ENCODE measurements around the gene PDE4D.
A peak's percentile ranks its signal among the peaks of the same experiment; 100 is the strongest.
"Not testable (repeated sequence)": the region's sequence is repeated elsewhere in the genome, so short reads cannot be mapped to it uniquely, and the experiment has no call there.

The PDE4D gene

GRCh38 chr5:59683311-59683710, 210.2 kb downstream of the PDE4D start:
- no peak overlapping the region for H3K27ac Mint-ChIP-seq
- H3K36me3 Mint-ChIP-seq (ENCODE audit: low read depth), result no peaks in the 10 kb centered on the region
- H3K4me3 Mint-ChIP-seq, result no peak overlapping the region
- H3K9me3 Mint-ChIP-seq, result no peaks in the 10 kb centered on the region
- H3K27me3 Mint-ChIP-seq (ENCODE audit: low read depth), result peaks cover 20% of the 10 kb centered on the region
- H3K4me1 Mint-ChIP-seq (ENCODE audit: low read depth), result no peaks in the 10 kb centered on the region

GRCh38 chr5:59682542-59682941, 211.0 kb downstream of the PDE4D start:
- Mint-ChIP-seq H3K9me3 (no peaks in the 10 kb centered on the region), H3K4me1 (ENCODE audit: low read depth) (no peaks in the 10 kb centered on the region), H3K4me3 (no peak overlapping the region), H3K27me3 (ENCODE audit: low read depth) (peaks cover 22% of the 10 kb centered on the region), H3K36me3 (ENCODE audit: low read depth) (no peaks in the 10 kb centered on the region), H3K27ac (no peak overlapping the region)

- no peak overlapping the region for H3K4me3 Mint-ChIP-seq
- no peaks in the 10 kb centered on the region for H3K36me3 Mint-ChIP-seq (ENCODE audit: low read depth)
- H3K4me1 Mint-ChIP-seq (ENCODE audit: low read depth), result no peaks in the 10 kb centered on the region
- H3K27me3 Mint-ChIP-seq (ENCODE audit: low read depth), result peaks cover 27% of the 10 kb centered on the region
- no peaks in the 10 kb centered on the region for H3K9me3 Mint-ChIP-seq
- H3K27ac Mint-ChIP-seq, result no peak overlapping the region
These were observed 214.6 kb downstream of the PDE4D start for GRCh38 chr5:59678943-59679342.

GRCh38 chr5:59674763-59675162, 218.8 kb downstream of the PDE4D start:
- Mint-ChIP-seq H3K4me3 (no peak overlapping the region), H3K36me3 (ENCODE audit: low read depth) (no peaks in the 10 kb centered on the region), H3K27me3 (ENCODE audit: low read depth) (peaks cover 26% of the 10 kb centered on the region), H3K27ac (no peak overlapping the region), H3K4me1 (ENCODE audit: low read depth) (peaks cover 2% of the 10 kb centered on the region), H3K9me3 (no peaks in the 10 kb centered on the region)

GRCh38 chr5:59673438-59674058, 220.0 kb downstream of the PDE4D start:
- Mint-ChIP-seq H3K27me3 (ENCODE audit: low read depth) (peaks cover 18% of the 10 kb centered on the region), H3K27ac (no peak overlapping the region), H3K9me3 (no peaks in the 10 kb centered on the region), H3K36me3 (ENCODE audit: low read depth) (no peaks in the 10 kb centered on the region), H3K4me3 (no peak overlapping the region), H3K4me1 (ENCODE audit: low read depth) (peaks cover 2% of the 10 kb centered on the region)

- no peaks in the 10 kb centered on the region for H3K9me3 Mint-ChIP-seq
- no peak overlapping the region for H3K4me3 Mint-ChIP-seq
- peaks cover 5% of the 10 kb centered on the region for H3K27me3 Mint-ChIP-seq (ENCODE audit: low read depth)
- H3K4me1 Mint-ChIP-seq (ENCODE audit: low read depth), result peaks cover 9% of the 10 kb centered on the region
- H3K27ac Mint-ChIP-seq, result no peak overlapping the region
- no peaks in the 10 kb centered on the region for H3K36me3 Mint-ChIP-seq (ENCODE audit: low read depth)
These were observed 227.0 kb downstream of the PDE4D start for GRCh38 chr5:59666440-59667068.

GRCh38 chr5:59665832-59666203, 227.7 kb downstream of the PDE4D start:
- H3K9me3 Mint-ChIP-seq; H3K4me3 Mint-ChIP-seq; H3K27ac Mint-ChIP-seq; H3K27me3 Mint-ChIP-seq (ENCODE audit: low read depth); H3K36me3 Mint-ChIP-seq (ENCODE audit: low read depth): not testable (repeated sequence)
- H3K4me1 Mint-ChIP-seq (ENCODE audit: low read depth), result peaks cover 13% of the 10 kb centered on the region

GRCh38 chr5:59665086-59665831, 228.3 kb downstream of the PDE4D start:
- H3K27me3 Mint-ChIP-seq (ENCODE audit: low read depth), result no peaks in the 10 kb centered on the region
- no peaks in the 10 kb centered on the region for H3K36me3 Mint-ChIP-seq (ENCODE audit: low read depth)
- H3K9me3 Mint-ChIP-seq, result no peaks in the 10 kb centered on the region
- peaks cover 13% of the 10 kb centered on the region for H3K4me1 Mint-ChIP-seq (ENCODE audit: low read depth)
- H3K4me3 Mint-ChIP-seq, result no peak overlapping the region
- no peak overlapping the region for H3K27ac Mint-ChIP-seq

GRCh38 chr5:59661954-59662615, 231.4 kb downstream of the PDE4D start:
- Mint-ChIP-seq H3K4me1 (ENCODE audit: low read depth) (peaks cover 27% of the 10 kb centered on the region), H3K27me3 (ENCODE audit: low read depth) (no peaks in the 10 kb centered on the region), H3K9me3 (no peaks in the 10 kb centered on the region), H3K4me3 (peak overlapping the region; percentile 25), H3K36me3 (ENCODE audit: low read depth) (no peaks in the 10 kb centered on the region), H3K27ac (peak overlapping the region; percentile 43)

GRCh38 chr5:59661311-59661710, 232.2 kb downstream of the PDE4D start:
- peaks cover 30% of the 10 kb centered on the region for H3K4me1 Mint-ChIP-seq (ENCODE audit: low read depth)
- peak overlapping the region; percentile 43 for H3K27ac Mint-ChIP-seq
- no peaks in the 10 kb centered on the region for H3K27me3 Mint-ChIP-seq (ENCODE audit: low read depth)
- no peaks in the 10 kb centered on the region for H3K9me3 Mint-ChIP-seq
- H3K4me3 Mint-ChIP-seq, result no peak overlapping the region
- H3K36me3 Mint-ChIP-seq (ENCODE audit: low read depth), result no peaks in the 10 kb centered on the region

- peaks cover 36% of the 10 kb centered on the region for H3K4me1 Mint-ChIP-seq (ENCODE audit: low read depth)
- H3K27me3 Mint-ChIP-seq (ENCODE audit: low read depth), result no peaks in the 10 kb centered on the region
- no peaks in the 10 kb centered on the region for H3K9me3 Mint-ChIP-seq
- no peak overlapping the region for H3K27ac Mint-ChIP-seq
- no peaks in the 10 kb centered on the region for H3K36me3 Mint-ChIP-seq (ENCODE audit: low read depth)
- H3K4me3 Mint-ChIP-seq, result no peak overlapping the region
These were observed 232.8 kb downstream of the PDE4D start for GRCh38 chr5:59660737-59661136.

GRCh38 chr5:59656351-59657254, 236.9 kb downstream of the PDE4D start:
- no peak overlapping the region for H3K4me3 Mint-ChIP-seq
- no peak overlapping the region for H3K27ac Mint-ChIP-seq
- no peaks in the 10 kb centered on the region for H3K27me3 Mint-ChIP-seq (ENCODE audit: low read depth)
- peaks cover 31% of the 10 kb centered on the region for H3K4me1 Mint-ChIP-seq (ENCODE audit: low read depth)
- no peaks in the 10 kb centered on the region for H3K36me3 Mint-ChIP-seq (ENCODE audit: low read depth)
- no peaks in the 10 kb centered on the region for H3K9me3 Mint-ChIP-seq

- no peaks in the 10 kb centered on the region for H3K36me3 Mint-ChIP-seq (ENCODE audit: low read depth)
- H3K27me3 Mint-ChIP-seq (ENCODE audit: low read depth), result no peaks in the 10 kb centered on the region
- no peaks in the 10 kb centered on the region for H3K9me3 Mint-ChIP-seq
- no peak overlapping the region for H3K27ac Mint-ChIP-seq
- no peak overlapping the region for H3K4me3 Mint-ChIP-seq
- peaks cover 27% of the 10 kb centered on the region for H3K4me1 Mint-ChIP-seq (ENCODE audit: low read depth)
These were observed 237.7 kb downstream of the PDE4D start for GRCh38 chr5:59655693-59656309.

- peaks cover 27% of the 10 kb centered on the region for H3K4me1 Mint-ChIP-seq (ENCODE audit: low read depth)
- no peaks in the 10 kb centered on the region for H3K9me3 Mint-ChIP-seq
- no peak overlapping the region for H3K27ac Mint-ChIP-seq
- H3K27me3 Mint-ChIP-seq (ENCODE audit: low read depth), result no peaks in the 10 kb centered on the region
- H3K4me3 Mint-ChIP-seq, result no peak overlapping the region
- H3K36me3 Mint-ChIP-seq (ENCODE audit: low read depth), result no peaks in the 10 kb centered on the region
These were observed 238.8 kb downstream of the PDE4D start for GRCh38 chr5:59654691-59655090.

Data from T-helper 1 cell treated with Interleukin-12 subunit alpha and Interleukin-12 subunit beta and Interleukin-4 antibody, amounts not matched to agents 30 μg/mL and 1 μg/mL, for 36 hours (primary cell).